B cell (primary cell): ENCODE measurements around the gene GTF3C5. TPM values are rescaled to one million over a fixed set of nuclear protein-coding genes. Genes with fewer than 3 reads are reported as not detected.

Experiments
- ATAC-seq: fragments of 200-7000 bp; cut with Tn5 transposase; one replicate; pipeline ENCODE4 v1.10.0; 2021; ENCODE audit warnings: low read depth, mild to moderate bottlenecking, moderate number of reproducible peaks, moderate library complexity
- CTCF ChIA-PET: fragments of 350-600 bp; sonication (Branson Sonifier 250); formaldehyde crosslinking; loops from one replicate; lab custom pipeline; 2021; ENCODE audit warnings: antibody characterized with exemption, inconsistent platforms; lab: Charles Lee
- POLR2A ChIA-PET: fragments of 350-600 bp; sonication (Branson Sonifier 250); formaldehyde crosslinking; loops from one replicate; lab custom pipeline; 2021; ENCODE audit warnings: antibody characterized with exemption; lab: Charles Lee
- DNase-seq: peaks from one replicate; pipeline ENCODE4 v3.0.0; 2013
- H2AFZ ChIP-seq: 2 replicates; pipeline ENCODE4 v1.6.1; 2012; ENCODE audit warnings: mild to moderate bottlenecking, low read depth, low read length; ENCODE audit not compliant: insufficient read depth, poor library complexity, severe bottlenecking
- H3K27ac ChIP-seq, 2 donors: 1 replicate in 1 of 2; 2 replicates in 1 of 2; pipeline ENCODE4 v1.5.1; 2012 to 2013; ENCODE audit warnings: low read length in 2 of 2, mild to moderate bottlenecking in 2 of 2, moderate library complexity in 1 of 2
- H3K27me3 ChIP-seq, 4 experiments: fragments of 200-600 bp in 1 of 4; sonication (generic) in 1 of 4; replicated peaks in 1 of 4; 1 replicate in 2 of 4; 2 replicates in 2 of 4; pipeline versions ENCODE4 v1.6.1 to v1.7.0; 2013 to 2016; ENCODE audit warnings: low read length in 3 of 4, mild to moderate bottlenecking in 2 of 4, mixed read lengths in 1 of 4, moderate library complexity in 1 of 4; ENCODE audit not compliant: insufficient read depth in 4 of 4, control insufficient read depth in 3 of 4; ENCODE audit errors: control extremely low read depth in 1 of 4
- H3K36me3 ChIP-seq, 2 experiments: replicated peaks in 1 of 2; 1 replicate in 1 of 2; 2 replicates in 1 of 2; pipeline versions ENCODE4 v1.6.1 to v1.7.1; 2013; ENCODE audit warnings: low read length in 1 of 2; ENCODE audit not compliant: insufficient read depth in 2 of 2, control insufficient read depth in 1 of 2; ENCODE audit errors: control extremely low read depth in 1 of 2, extremely low read depth in 1 of 2
- H3K4me1 ChIP-seq, 2 donors: fragments of 200-600 bp in 1 of 2; sonication (generic) in 1 of 2; 1 replicate in 1 of 2; 2 replicates in 1 of 2; pipeline versions ENCODE4 v1.5.1 to v1.6.1; 2013 to 2017; ENCODE audit warnings: low read length in 2 of 2; ENCODE audit not compliant: control insufficient read depth in 2 of 2, insufficient read depth in 2 of 2
- H3K4me2 ChIP-seq: replicated peaks from 2 replicates; pipeline ENCODE3; 2012; ENCODE audit warnings: mild to moderate bottlenecking, low read depth, low read length; ENCODE audit not compliant: poor library complexity, severe bottlenecking
- H3K4me3 ChIP-seq, 5 experiments: fragments of 200-600 bp in 1 of 5; sonication (generic) in 1 of 5; 1 replicate in 3 of 5; 2 replicates in 2 of 5; pipeline versions ENCODE4 v1.5.1 to v1.7.0; 2011 to 2016; ENCODE audit warnings: low read length in 4 of 5, mild to moderate bottlenecking in 4 of 5, low read depth in 2 of 5, control low read depth in 1 of 5, moderate library complexity in 1 of 5; ENCODE audit not compliant: insufficient read depth in 1 of 5; ENCODE audit errors: control extremely low read depth in 1 of 5, extremely low read depth in 1 of 5
- H3K79me2 ChIP-seq: fragments of 200-600 bp; sonication (generic); one replicate; pipeline ENCODE4 v1.6.0; 2016; ENCODE audit warnings: low read length; ENCODE audit not compliant: control insufficient read depth, insufficient read depth
- H3K9ac ChIP-seq: fragments of 200-600 bp; sonication (generic); 2 replicates; pipeline ENCODE4 v1.6.1; 2017; ENCODE audit warnings: mild to moderate bottlenecking, low read length, moderate library complexity
- H3K9me3 ChIP-seq, 3 donors: one replicate each; pipeline versions ENCODE4 v1.6.1 to v1.7.1; 2013; ENCODE audit warnings: low read length in 2 of 3; ENCODE audit not compliant: control insufficient read depth in 2 of 3, insufficient read depth in 1 of 3; ENCODE audit errors: control extremely low read depth in 1 of 3
- H4K20me1 ChIP-seq: 2 replicates; pipeline ENCODE4 v1.6.0; 2012; ENCODE audit warnings: mild to moderate bottlenecking, low read length; ENCODE audit not compliant: insufficient read depth, control insufficient read depth, poor library complexity, severe bottlenecking
- H3K27ac Mint-ChIP-seq: one replicate; pipeline ENCODE4 v1.8.0; 2021; ENCODE audit warnings: mixed read lengths
- H3K27me3 Mint-ChIP-seq: one replicate; pipeline ENCODE4 v1.8.0; 2021; ENCODE audit warnings: mixed read lengths
- H3K4me1 Mint-ChIP-seq: one replicate; pipeline ENCODE4 v1.8.0; 2021; ENCODE audit warnings: mixed read lengths
- H3K4me3 Mint-ChIP-seq: one replicate; pipeline ENCODE4 v1.8.0; 2021; ENCODE audit warnings: mixed read lengths
- H3K9me3 Mint-ChIP-seq: one replicate; pipeline ENCODE4 v1.8.0; 2022; ENCODE audit warnings: mixed read lengths; ENCODE audit not compliant: insufficient read depth
- CTCF ChIP-seq: fragments of 200-600 bp; IDR thresholded peaks from one replicate; pipeline ENCODE4 v1.8.0; 2022; ENCODE audit warnings: antibody characterized with exemption, mild to moderate bottlenecking
- EZH2 ChIP-seq: IDR thresholded peaks from 2 replicates; pipeline ENCODE4 v1.6.1; 2012; ENCODE audit warnings: borderline replicate concordance, low read depth, mild to moderate bottlenecking, moderate library complexity, low read length; ENCODE audit not compliant: insufficient read depth, poor library complexity, severe bottlenecking
- WGBS: methylation state at CpG from one replicate; pipeline ENCODE4 v1.1.5; 2013; ENCODE audit warnings: missing lambda C conversion rate; ENCODE audit not compliant: insufficient coverage; 5-methylcytosine and 5-hydroxymethylcytosine counted together
- intact Hi-C: fragments of 100-400 bp; cut with micrococcal nuclease; formaldehyde crosslinking; loops from one replicate; pipeline ENCODE4 v1.10.0; 2022
- polyA plus RNA-seq: library from polyadenylated mRNA; depleted of rRNA; stranded (reverse); fragments of >200 nt; gene quantifications from 2 replicates; pipeline ENCODE4 v1.2.3, GENCODE V29; 2012
- total RNA-seq, 2 donors: library from RNA; stranded (reverse); fragments of 120-200 nt in 1 of 2; gene quantifications; 1 replicate in 1 of 2; 2 replicates in 1 of 2; pipeline versions ENCODE4 v1.2.3 to v1.2.4, GENCODE V29; 2013 to 2022

Gene GTF3C5
- total and polyA plus RNA-seq, 2 donors (not counting 1 experiment from before 2014, with no cell fraction given), result 80.5 to 91.2 TPM

- H3K27ac Mint-ChIP-seq, result no peak overlapping the region
- Histone ChIP-seq H3K36me3 (peaks cover 0 to 38% of the 10 kb centered on the region in 2 experiments), H3K79me2 (no peaks in the 10 kb centered on the region), H4K20me1 (no peaks in the 10 kb centered on the region), H3K4me1 (peaks cover 9 to 28% of the 10 kb centered on the region in 2 donors), H3K27me3 (no peaks in the 10 kb centered on the region), H2AFZ (no peak overlapping the region), H3K9me3 (no peaks in the 10 kb centered on the region), H3K27ac (no peak overlapping the region), H3K4me2 (no peak overlapping the region), H3K9ac (no peak overlapping the region), H3K4me3 (no peak overlapping the region)
- no peaks in the 10 kb centered on the region for H3K27me3 Mint-ChIP-seq
- ChIA-PET CTCF (interaction anchor here (1.6 kb wide), 1 partner anchor 87 kb away, joined by 5 read pairs; no protein-coding TSS in a partner anchor), POLR2A (no interaction called here)
- intact Hi-C loops, result no loop called here
- no peaks in the 10 kb centered on the region for H3K9me3 Mint-ChIP-seq
- H3K4me3 Mint-ChIP-seq, result no peak overlapping the region
- no peak for DNase-seq
- TF ChIP-seq CTCF (no peak), EZH2 (no peak)
- WGBS, result 83% methylated on average over 12 of the region's 12 CpGs
- no peak for ATAC-seq
- H3K4me1 Mint-ChIP-seq, result peaks cover 19% of the 10 kb centered on the region
Observed at GRCh38 chr9:133057553-133057952, 26.8 kb downstream of the GTF3C5 start.

- Mint-ChIP-seq H3K27ac (no peak overlapping the region), H3K4me1 (peaks cover 19% of the 10 kb centered on the region), H3K4me3 (no peak overlapping the region), H3K27me3 (no peaks in the 10 kb centered on the region), H3K9me3 (no peaks in the 10 kb centered on the region)
- no peaks in the 10 kb centered on the region for H3K9me3 ChIP-seq
- H4K20me1 ChIP-seq, result no peaks in the 10 kb centered on the region
- intact Hi-C loops, result no loop called here
- H3K79me2 ChIP-seq, result no peaks in the 10 kb centered on the region
- ATAC-seq, result no peak
- peaks cover 9 to 28% of the 10 kb centered on the region in 2 donors for H3K4me1 ChIP-seq
- no peak overlapping the region for H2AFZ ChIP-seq
- WGBS, result 91% methylated on average over 3 of the region's 7 CpGs
- H3K36me3 ChIP-seq, result peaks cover 0 to 33% of the 10 kb centered on the region in 2 experiments
- H3K4me3 ChIP-seq, result no peak overlapping the region
- POLR2A ChIA-PET, result no interaction called here
- H3K9ac ChIP-seq, result no peak overlapping the region
- TF ChIP-seq EZH2 (no peak), CTCF (no peak)
- no peaks in the 10 kb centered on the region for H3K27me3 ChIP-seq
- CTCF ChIA-PET, result interaction anchor here (1.6 kb wide), 1 partner anchor 86 kb away, joined by 5 read pairs; no protein-coding TSS in a partner anchor
- DNase-seq, result no peak
- no peak overlapping the region for H3K4me2 ChIP-seq
- H3K27ac ChIP-seq, result no peak overlapping the region
Observed at GRCh38 chr9:133058071-133058470, 27.3 kb downstream of the GTF3C5 start.
